GM23338 (cell line): ENCODE measurements around the gene MYO16. TPM values are rescaled to one million over a fixed set of nuclear protein-coding genes. Genes with fewer than 3 reads are reported as not detected.

Experiments used
- ATAC-seq: fragments of 200-7000 bp; cut with Tn5 transposase; 3 replicates; pipeline ENCODE4 v1.9.1; 2020
- DNase-seq: peaks from one replicate; pipeline ENCODE4 v3.0.0-alpha.2; 2015; ENCODE audit warnings: low spot score
- H2AFZ ChIP-seq: fragments of 200-600 bp; sonication (generic); 2 replicates; pipeline ENCODE4 v1.8.0; 2016; ENCODE audit warnings: antibody characterized with exemption, mild to moderate bottlenecking, moderate library complexity
- H3F3A ChIP-seq: fragments of 200-600 bp; sonication (generic); replicated peaks from 2 replicates; pipeline ENCODE4 v1.8.0; 2017; ENCODE audit warnings: antibody characterized with exemption, mixed run types, low read depth
- H3K27ac ChIP-seq: fragments of 200-600 bp; sonication (generic); 2 replicates; pipeline ENCODE4 v1.6.1; 2016; ENCODE audit warnings: low read depth
- H3K27me3 ChIP-seq: fragments of 200-600 bp; sonication (generic); 2 replicates; pipeline ENCODE4 v1.8.0; 2016; ENCODE audit warnings: mild to moderate bottlenecking, mixed run types, moderate library complexity; ENCODE audit not compliant: insufficient read depth
- H3K36me3 ChIP-seq: fragments of 200-600 bp; sonication (generic); 2 replicates; pipeline ENCODE4 v1.8.0; 2016; ENCODE audit warnings: mild to moderate bottlenecking; ENCODE audit not compliant: insufficient read depth
- H3K4me1 ChIP-seq: fragments of 200-600 bp; sonication (generic); 2 replicates; pipeline ENCODE4 v1.8.0; 2016; ENCODE audit warnings: mild to moderate bottlenecking, moderate library complexity; ENCODE audit not compliant: insufficient read depth
- H3K4me2 ChIP-seq: fragments of 200-600 bp; sonication (generic); 2 replicates; pipeline ENCODE4 v1.7.1; 2017; ENCODE audit warnings: mixed run types
- H3K4me3 ChIP-seq: fragments of 200-600 bp; sonication (generic); 2 replicates; pipeline ENCODE4 v1.6.1; 2016; ENCODE audit warnings: mixed run types
- H3K79me2 ChIP-seq: fragments of 200-600 bp; sonication (generic); replicated peaks from 2 replicates; pipeline ENCODE4 v1.8.0; 2017; ENCODE audit warnings: mild to moderate bottlenecking; ENCODE audit not compliant: insufficient read depth
- H3K9me2 ChIP-seq: fragments of 200-600 bp; sonication (generic); 2 replicates; pipeline ENCODE4 v1.8.0; 2017; ENCODE audit not compliant: insufficient read depth
- H4K20me1 ChIP-seq: fragments of 200-600 bp; sonication (generic); replicated peaks from 2 replicates; pipeline ENCODE4 v1.8.0; 2017; ENCODE audit warnings: mild to moderate bottlenecking; ENCODE audit not compliant: insufficient read depth
- H3K27ac Mint-ChIP-seq: 2 replicates; pipeline ENCODE4 v1.8.0; 2020; ENCODE audit warnings: inconsistent platforms, mild to moderate bottlenecking, moderate library complexity, mixed read lengths
- H3K27me3 Mint-ChIP-seq: 3 replicates; pipeline ENCODE4 v1.8.0; 2022; ENCODE audit warnings: low read depth, mild to moderate bottlenecking, moderate library complexity, mixed read lengths, inconsistent platforms; ENCODE audit not compliant: insufficient read depth, poor library complexity
- H3K36me3 Mint-ChIP-seq: 3 replicates; pipeline ENCODE4 v1.8.0; 2021; ENCODE audit warnings: low read depth, mild to moderate bottlenecking, inconsistent platforms, moderate library complexity, mixed read lengths
- H3K4me1 Mint-ChIP-seq: 3 replicates; pipeline ENCODE4 v1.8.0; 2020; ENCODE audit warnings: mild to moderate bottlenecking, inconsistent platforms, mixed read lengths
- H3K4me3 Mint-ChIP-seq: 3 replicates; pipeline ENCODE4 v1.8.0; 2021; ENCODE audit warnings: moderate library complexity, mild to moderate bottlenecking, inconsistent platforms, mixed read lengths
- H3K9me3 Mint-ChIP-seq: 3 replicates; pipeline ENCODE4 v1.8.0; 2020; ENCODE audit warnings: moderate library complexity, mild to moderate bottlenecking, inconsistent platforms, mixed read lengths
- CREB1 ChIP-seq: fragments of 250-450 bp; sonication (Bioruptor Pico); IDR thresholded peaks from 2 replicates; pipeline ENCODE4 v1.5.0; 2020; ENCODE audit warnings: low read depth, mild to moderate bottlenecking, moderate library complexity
- EZH2 ChIP-seq: fragments of 200-600 bp; sonication (generic); IDR thresholded peaks from one replicate; pipeline ENCODE4 v1.8.0; 2017; ENCODE audit warnings: antibody characterized with exemption, mild to moderate bottlenecking, low read depth; ENCODE audit not compliant: unreplicated experiment
- EZH2phosphoT487 ChIP-seq: fragments of 200-600 bp; sonication (generic); IDR thresholded peaks from one replicate; pipeline ENCODE4 v1.8.1; 2018; ENCODE audit warnings: antibody characterized with exemption; ENCODE audit not compliant: unreplicated experiment
- JUNB ChIP-seq: IDR thresholded peaks from one replicate; pipeline ENCODE4 v1.6.1; 2016; ENCODE audit warnings: antibody characterized with exemption; ENCODE audit not compliant: unreplicated experiment
- NANOG ChIP-seq: IDR thresholded peaks from 2 replicates; pipeline ENCODE4 v1.6.1; 2016; ENCODE audit warnings: antibody characterized with exemption, borderline replicate concordance
- STAT1 ChIP-seq: IDR thresholded peaks from one replicate; pipeline ENCODE4 v1.6.1; 2016; ENCODE audit warnings: antibody characterized with exemption; ENCODE audit not compliant: unreplicated experiment
- ZNF114 ChIP-seq: fragments of 250-450 bp; sonication (Bioruptor Pico); IDR thresholded peaks from 2 replicates; pipeline ENCODE4 v1.5.0; 2020; ENCODE audit warnings: mild to moderate bottlenecking, moderate library complexity
- polyA plus RNA-seq: library from polyadenylated mRNA; unstranded; fragments of >200 nt; fragmentation: Nextera tagmentation; extraction: Ambion mirVana; gene quantifications from 2 replicates; pipeline ENCODE4 v1.2.1, GENCODE V29; 2016
- total RNA-seq: library from RNA; depleted of rRNA; stranded (reverse); fragments of >200 nt; shearing (Covaris generic); gene quantifications from 2 replicates; pipeline ENCODE4 v1.2.3, GENCODE V29; 2014
- TF ChIP-seq, protein P1 (sequence below), 2 experiments: fragments of 200-600 bp in 1 of 2; sonication (generic) in 1 of 2; conservative IDR thresholded peaks; 2 replicates each; pipeline versions ENCODE4 v1.5.1 to v1.6.1; 2016 to 2017; ENCODE audit warnings: antibody characterized with exemption in 2 of 2, low read depth in 2 of 2, mild to moderate bottlenecking in 2 of 2, moderate library complexity in 1 of 2
- TF ChIP-seq, protein P2 (sequence below): IDR thresholded peaks from 2 replicates; pipeline ENCODE4 v1.6.1; 2016; ENCODE audit warnings: antibody characterized with exemption
- TF ChIP-seq, protein P3 (sequence below): IDR thresholded peaks from one replicate; pipeline ENCODE4 v1.6.1; 2018; ENCODE audit warnings: antibody characterized with exemption; ENCODE audit not compliant: unreplicated experiment

The MYO16 gene
- total and polyA plus RNA-seq, 2 experiments from 2014 or later: 0.10 to 0.13 TPM

DNA sequence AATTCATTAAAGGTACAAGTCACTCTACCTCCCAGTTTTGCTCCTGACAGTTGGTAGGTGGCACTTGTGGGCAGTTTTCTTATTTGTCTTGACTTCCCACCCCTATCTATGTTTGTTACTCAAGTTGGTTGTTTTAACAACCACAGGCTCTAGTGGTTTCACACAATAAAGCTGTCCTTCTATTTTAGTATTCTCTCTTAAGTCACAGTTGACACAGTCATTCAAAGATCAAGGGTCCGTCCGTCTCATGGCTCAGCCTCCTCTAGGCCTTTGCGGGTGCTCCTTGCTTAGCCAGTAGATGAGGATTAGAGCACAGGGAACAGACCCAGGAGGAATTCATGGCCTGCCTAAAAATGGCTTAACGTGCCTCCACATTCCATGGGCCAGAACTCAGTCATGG is 583.2 kb downstream of the MYO16 start (continued):
- TF ChIP-seq, protein P1, sequence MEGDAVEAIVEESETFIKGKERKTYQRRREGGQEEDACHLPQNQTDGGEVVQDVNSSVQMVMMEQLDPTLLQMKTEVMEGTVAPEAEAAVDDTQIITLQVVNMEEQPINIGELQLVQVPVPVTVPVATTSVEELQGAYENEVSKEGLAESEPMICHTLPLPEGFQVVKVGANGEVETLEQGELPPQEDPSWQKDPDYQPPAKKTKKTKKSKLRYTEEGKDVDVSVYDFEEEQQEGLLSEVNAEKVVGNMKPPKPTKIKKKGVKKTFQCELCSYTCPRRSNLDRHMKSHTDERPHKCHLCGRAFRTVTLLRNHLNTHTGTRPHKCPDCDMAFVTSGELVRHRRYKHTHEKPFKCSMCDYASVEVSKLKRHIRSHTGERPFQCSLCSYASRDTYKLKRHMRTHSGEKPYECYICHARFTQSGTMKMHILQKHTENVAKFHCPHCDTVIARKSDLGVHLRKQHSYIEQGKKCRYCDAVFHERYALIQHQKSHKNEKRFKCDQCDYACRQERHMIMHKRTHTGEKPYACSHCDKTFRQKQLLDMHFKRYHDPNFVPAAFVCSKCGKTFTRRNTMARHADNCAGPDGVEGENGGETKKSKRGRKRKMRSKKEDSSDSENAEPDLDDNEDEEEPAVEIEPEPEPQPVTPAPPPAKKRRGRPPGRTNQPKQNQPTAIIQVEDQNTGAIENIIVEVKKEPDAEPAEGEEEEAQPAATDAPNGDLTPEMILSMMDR (conservative IDR thresholded peaks at IDR 0.05; ENCODE audit: low read depth in 2 of 2): no peak
- TF ChIP-seq NANOG (no peak), EZH2 (no peak), JUNB (no peak), ZNF114 (CRISPR knock-in tag) (no peak), STAT1 (no peak)
- TF ChIP-seq, protein P2, sequence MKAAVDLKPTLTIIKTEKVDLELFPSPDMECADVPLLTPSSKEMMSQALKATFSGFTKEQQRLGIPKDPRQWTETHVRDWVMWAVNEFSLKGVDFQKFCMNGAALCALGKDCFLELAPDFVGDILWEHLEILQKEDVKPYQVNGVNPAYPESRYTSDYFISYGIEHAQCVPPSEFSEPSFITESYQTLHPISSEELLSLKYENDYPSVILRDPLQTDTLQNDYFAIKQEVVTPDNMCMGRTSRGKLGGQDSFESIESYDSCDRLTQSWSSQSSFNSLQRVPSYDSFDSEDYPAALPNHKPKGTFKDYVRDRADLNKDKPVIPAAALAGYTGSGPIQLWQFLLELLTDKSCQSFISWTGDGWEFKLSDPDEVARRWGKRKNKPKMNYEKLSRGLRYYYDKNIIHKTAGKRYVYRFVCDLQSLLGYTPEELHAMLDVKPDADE: no peak
- TF ChIP-seq, protein P3, sequence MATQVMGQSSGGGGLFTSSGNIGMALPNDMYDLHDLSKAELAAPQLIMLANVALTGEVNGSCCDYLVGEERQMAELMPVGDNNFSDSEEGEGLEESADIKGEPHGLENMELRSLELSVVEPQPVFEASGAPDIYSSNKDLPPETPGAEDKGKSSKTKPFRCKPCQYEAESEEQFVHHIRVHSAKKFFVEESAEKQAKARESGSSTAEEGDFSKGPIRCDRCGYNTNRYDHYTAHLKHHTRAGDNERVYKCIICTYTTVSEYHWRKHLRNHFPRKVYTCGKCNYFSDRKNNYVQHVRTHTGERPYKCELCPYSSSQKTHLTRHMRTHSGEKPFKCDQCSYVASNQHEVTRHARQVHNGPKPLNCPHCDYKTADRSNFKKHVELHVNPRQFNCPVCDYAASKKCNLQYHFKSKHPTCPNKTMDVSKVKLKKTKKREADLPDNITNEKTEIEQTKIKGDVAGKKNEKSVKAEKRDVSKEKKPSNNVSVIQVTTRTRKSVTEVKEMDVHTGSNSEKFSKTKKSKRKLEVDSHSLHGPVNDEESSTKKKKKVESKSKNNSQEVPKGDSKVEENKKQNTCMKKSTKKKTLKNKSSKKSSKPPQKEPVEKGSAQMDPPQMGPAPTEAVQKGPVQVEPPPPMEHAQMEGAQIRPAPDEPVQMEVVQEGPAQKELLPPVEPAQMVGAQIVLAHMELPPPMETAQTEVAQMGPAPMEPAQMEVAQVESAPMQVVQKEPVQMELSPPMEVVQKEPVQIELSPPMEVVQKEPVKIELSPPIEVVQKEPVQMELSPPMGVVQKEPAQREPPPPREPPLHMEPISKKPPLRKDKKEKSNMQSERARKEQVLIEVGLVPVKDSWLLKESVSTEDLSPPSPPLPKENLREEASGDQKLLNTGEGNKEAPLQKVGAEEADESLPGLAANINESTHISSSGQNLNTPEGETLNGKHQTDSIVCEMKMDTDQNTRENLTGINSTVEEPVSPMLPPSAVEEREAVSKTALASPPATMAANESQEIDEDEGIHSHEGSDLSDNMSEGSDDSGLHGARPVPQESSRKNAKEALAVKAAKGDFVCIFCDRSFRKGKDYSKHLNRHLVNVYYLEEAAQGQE: no peak

DNA sequence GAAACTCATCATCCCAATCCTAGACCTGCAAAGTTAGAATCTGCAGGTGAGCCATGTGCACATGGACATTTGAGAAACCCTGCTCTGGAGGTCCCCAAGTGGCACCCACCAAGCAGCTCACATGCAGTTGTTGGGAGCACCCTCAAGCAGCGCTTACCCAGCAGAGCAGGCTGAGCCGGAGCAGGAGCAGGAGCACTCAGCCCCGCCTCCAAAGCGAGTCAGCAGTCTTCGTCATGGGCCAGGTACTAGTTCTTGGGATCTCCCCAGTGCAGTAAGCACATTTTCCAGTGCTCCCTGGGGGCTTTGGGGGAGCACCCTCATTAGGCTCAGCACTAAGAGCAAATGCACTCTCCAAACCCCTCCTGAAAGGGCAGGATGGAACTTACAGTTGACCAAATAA is 584.3 kb downstream of the MYO16 start:
- H3K9me3 Mint-ChIP-seq: no peaks in the 10 kb centered on the region
- Histone ChIP-seq H3K27me3 (no peaks in the 10 kb centered on the region), H3K4me1 (no peaks in the 10 kb centered on the region), H4K20me1 (no peaks in the 10 kb centered on the region), H3K4me2 (no peak overlapping the region), H2AFZ (no peak overlapping the region; the same call in 1 of the 2 replicates), H3K36me3 (no peaks in the 10 kb centered on the region), H3K79me2 (no peaks in the 10 kb centered on the region), H3K27ac (no peak overlapping the region), H3K4me3 (no peak overlapping the region), H3F3A (no peaks in the 10 kb centered on the region), H3K9me2 (peaks cover 3% of the 10 kb centered on the region; the same call in 1 of the 2 replicates)
- ATAC-seq (no peak), DNase-seq (no peak)
- no peaks in the 10 kb centered on the region for H3K36me3 Mint-ChIP-seq
- H3K27me3 Mint-ChIP-seq: no peaks in the 10 kb centered on the region
- H3K4me3 Mint-ChIP-seq: no peak overlapping the region
- TF ChIP-seq ZNF114 (CRISPR knock-in tag) (no peak), CREB1 (CRISPR knock-in tag) (no peak), JUNB (no peak), EZH2 (no peak), EZH2phosphoT487 (no peak), STAT1 (no peak)
- TF ChIP-seq, protein P2: no peak
- no peak overlapping the region for H3K27ac Mint-ChIP-seq
- no peaks in the 10 kb centered on the region; the same call in 2 of the 3 replicates for H3K4me1 Mint-ChIP-seq
